GM19455 (cell line): ENCODE results near the gene SEC22B.
"Not testable (repeated sequence)": the region's sequence is repeated elsewhere in the genome, so short reads cannot be mapped to it uniquely, and the experiment has no call there.

Source experiments
- ATAC-seq: cut with Tn5 transposase; IDR thresholded peaks from one replicate; pipeline ENCODE4 v1.9.1; 2021; ENCODE audit not compliant: unreplicated experiment

Gene SEC22B

DNA sequence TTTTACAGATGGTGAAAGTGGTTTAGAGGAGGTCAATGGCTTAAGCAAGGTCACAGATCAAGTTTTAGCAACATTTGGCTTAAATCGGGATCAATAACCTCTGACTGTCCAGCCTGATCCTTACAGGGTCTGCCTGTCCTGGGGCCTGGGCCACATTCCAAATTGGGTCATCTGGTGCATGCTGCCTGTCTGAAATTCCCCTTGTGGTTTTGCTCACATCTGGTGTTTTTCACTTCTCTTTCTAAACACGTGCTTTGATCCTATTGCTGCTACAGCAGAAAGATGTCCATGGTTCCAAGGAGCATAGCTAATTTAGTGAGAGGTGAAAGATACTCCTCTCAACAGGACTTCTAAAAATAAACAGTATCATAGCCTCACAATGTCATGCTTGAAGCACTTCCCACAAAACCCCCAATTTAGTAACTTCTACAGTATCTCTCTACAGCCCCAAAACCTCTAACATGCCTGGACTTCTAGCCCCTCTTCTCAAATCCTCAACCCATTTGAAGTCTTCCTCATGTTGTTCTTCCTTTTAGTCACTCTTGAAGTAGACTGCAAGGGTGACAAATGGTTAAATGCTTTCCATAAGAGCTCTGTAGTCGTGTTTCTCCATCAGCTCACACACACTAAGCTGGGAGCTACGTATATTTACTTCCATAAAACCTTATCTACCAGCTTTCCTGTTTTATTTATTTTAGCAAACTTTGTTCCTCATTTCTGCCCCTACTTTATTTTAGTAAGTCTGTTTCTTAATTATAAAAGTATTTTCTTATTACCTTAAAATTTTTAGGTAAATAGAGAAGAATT, 58.7 kb downstream of the SEC22B start:
- ATAC-seq = peak; percentile 65

DNA sequence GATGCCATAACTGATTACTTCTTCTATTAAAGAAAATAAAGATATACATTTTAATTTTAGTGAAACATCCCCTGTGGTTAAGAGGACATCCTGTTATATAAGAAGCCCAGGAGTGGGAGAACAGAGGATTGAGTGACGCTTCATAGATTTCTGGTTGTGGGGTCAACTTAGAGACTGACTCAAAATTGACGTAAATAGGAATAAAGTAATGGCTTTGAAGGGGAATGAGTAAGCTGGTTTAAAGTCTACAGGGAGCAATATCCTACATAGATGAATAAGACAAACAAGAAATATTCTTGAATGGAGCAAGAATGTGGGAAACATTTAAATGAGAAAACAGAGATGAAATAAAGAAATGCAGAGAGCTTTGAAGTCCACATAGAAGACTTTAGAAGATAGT, 60.2 kb downstream of the SEC22B start:
- not testable (repeated sequence) for ATAC-seq

DNA sequence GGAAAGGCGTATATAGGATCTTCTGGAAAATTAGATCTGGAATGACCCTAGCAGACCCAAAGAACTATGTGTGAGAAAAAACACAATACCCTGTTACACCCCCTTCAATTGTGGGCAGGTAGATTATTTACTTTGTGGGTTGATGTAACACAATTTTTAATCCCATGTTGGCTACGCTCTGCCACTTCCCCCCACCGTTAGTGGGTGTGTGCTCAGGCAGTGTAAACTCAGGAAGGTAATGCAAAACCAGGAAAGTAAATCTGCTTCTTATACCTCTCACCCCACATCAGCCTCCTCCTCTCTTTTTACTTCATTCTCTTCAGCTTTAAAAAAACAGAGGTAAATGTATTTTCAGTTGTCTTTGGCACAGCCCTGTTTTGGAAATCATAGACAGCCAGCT, 63.2 kb downstream of the SEC22B start:
- not testable (repeated sequence) for ATAC-seq

GRCh38 chr1:120112212-120112611, 64.1 kb downstream of the SEC22B start:
- ATAC-seq = not testable (repeated sequence)

- ATAC-seq = not testable (repeated sequence)
Observed at GRCh38 chr1:120111771-120112170, 64.5 kb downstream of the SEC22B start.

DNA sequence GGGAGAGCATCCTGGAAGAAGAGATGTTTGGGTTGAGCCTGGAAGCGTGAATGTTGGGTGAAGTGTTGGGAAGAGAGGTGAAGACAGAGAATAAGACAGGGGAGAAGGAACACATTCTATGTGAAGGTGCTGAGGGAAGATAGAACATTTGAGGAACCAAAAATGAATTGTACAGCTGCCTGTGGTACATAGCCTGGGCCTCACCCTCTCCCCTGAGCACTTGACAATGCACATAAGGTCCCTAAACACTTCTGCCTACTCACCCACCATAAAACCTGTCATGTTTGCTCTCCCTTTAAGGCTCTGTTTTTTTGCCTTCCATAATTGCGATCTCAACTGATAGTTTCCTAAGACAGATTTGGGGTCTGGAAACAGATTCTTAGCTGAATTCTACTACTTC, 65.3 kb downstream of the SEC22B start:
- ATAC-seq = not testable (repeated sequence)

- ATAC-seq = not testable (repeated sequence)
Observed at GRCh38 chr1:120109656-120110055, 66.7 kb downstream of the SEC22B start.

GRCh38 chr1:120109180-120109579, 67.1 kb downstream of the SEC22B start:
- not testable (repeated sequence) for ATAC-seq

GRCh38 chr1:120105288-120105687, 71.0 kb downstream of the SEC22B start:
- not testable (repeated sequence) for ATAC-seq

DNA sequence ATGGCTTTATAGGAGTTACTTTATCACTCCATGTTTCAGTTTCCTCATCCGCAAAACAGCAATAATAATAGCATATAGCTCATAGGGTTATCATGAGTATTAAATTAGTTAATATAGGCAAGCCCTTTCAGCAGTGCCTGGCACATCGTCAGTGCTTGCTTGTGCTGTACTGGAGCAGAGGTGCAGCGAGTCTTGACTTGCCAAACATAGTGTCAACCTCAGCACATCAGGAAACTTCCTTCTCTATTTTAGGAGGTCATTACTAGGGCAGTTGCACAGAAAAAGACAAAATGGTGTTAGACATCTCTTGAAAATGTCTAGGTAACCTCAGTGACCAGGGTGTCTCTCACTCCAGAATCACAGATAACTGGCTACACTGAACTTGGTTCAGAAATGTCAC, 72.6 kb downstream of the SEC22B start:
- ATAC-seq = not testable (repeated sequence)

- not testable (repeated sequence) for ATAC-seq
Observed at GRCh38 chr1:120101593-120101992, 74.7 kb downstream of the SEC22B start.
